ENCODE results near the gene HAND2. TPM values are rescaled to one million over a fixed set of nuclear protein-coding genes. Genes with fewer than 3 reads are reported as not detected.

The HAND2 gene
- total RNA-seq (2022; extraction: Qiagen RNA extraction) = 0.41 to 0.65 TPM (median 0.63 TPM) in 5 replicates

DNA sequence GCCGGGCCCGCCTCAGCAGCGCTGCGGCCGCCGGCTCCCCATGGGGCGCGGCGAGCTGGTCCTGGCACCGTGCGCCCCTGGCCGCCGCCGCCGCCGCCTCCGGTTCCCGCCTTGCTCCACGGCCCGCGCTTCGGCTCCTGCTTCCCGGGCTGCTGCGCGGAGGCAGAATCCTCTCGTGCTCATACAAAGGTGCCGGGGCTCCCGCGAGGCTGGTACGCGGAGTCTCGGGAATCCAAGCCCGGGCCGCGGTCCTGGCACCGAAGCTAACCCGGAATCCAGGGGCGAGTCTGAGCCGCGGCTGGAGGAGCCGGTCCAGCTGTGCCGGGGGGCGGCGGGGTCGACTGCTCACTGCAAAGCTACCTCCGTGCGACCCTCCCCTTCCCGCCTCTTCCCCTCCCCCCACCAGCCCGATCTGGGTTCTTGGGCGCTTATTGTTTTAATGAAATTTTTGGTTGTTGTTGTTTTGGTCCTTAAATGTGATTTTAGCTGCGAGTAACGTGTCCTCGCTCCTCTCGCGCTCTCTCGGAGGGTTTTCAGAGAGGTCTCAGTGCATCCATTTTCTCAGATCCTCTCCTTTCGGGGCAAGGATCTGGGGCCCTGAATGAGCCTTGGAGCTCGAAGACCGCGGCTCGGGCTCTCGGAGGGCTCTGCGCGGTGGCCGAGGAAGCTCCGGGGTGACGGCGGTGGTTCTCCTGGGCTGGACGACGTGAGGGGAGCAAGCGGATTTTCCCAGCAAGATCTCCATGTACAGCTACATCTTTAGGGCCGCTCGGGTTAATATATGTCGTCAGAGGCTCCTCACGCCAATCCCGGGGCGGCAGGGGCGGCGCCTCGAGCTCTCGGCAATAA, at the start of gene HAND2:
HAND2 (minus strand) TSS at position 753 of the 849 bp plus-strand sequence. CDS start 940 bp downstream, outside the sequence.

Other genes starting within 250 kb of the HAND2 start
- 106 to 131 TPM (median 116 TPM) in 5 replicates for gene HMGB2, start 195.9 kb downstream of the HAND2 start, total RNA-seq (2022; extraction: Qiagen RNA extraction)
- 22.5 to 25.0 TPM (median 23.9 TPM) in 5 replicates for gene SAP30, start 159.3 kb downstream of the HAND2 start, total RNA-seq (2022; extraction: Qiagen RNA extraction)
- not detected in 5 replicates for gene SCRG1, start 131.1 kb downstream of the HAND2 start, total RNA-seq (2022; extraction: Qiagen RNA extraction)

Measured in A549 treated with Mapracorat at 1 μM for 4 hours (cell line).